ENCODE data around the gene SEC14L1.

Gene SEC14L1

GRCh38 chr17:77217566-77217965, 76.8 kb downstream of the SEC14L1 start:
- DNase-seq, result no peak

- DNase-seq, result no peak
Measured at GRCh38 chr17:77218902-77219301, 78.1 kb downstream of the SEC14L1 start.

- DNase-seq, result no peak
Measured at GRCh38 chr17:77222356-77222755, 81.6 kb downstream of the SEC14L1 start.

- DNase-seq, result no peak
Measured at GRCh38 chr17:77223642-77224420, 83.1 kb downstream of the SEC14L1 start.

- no peak for DNase-seq
Measured at GRCh38 chr17:77225265-77225664, 84.5 kb downstream of the SEC14L1 start.

- no peak for DNase-seq
Measured at GRCh38 chr17:77227461-77228240, 86.9 kb downstream of the SEC14L1 start.

GRCh38 chr17:77228241-77228752, 87.5 kb downstream of the SEC14L1 start:
- no peak for DNase-seq

GRCh38 chr17:77228816-77229215, 88.0 kb downstream of the SEC14L1 start:
- no peak for DNase-seq

- no peak for DNase-seq
Measured at GRCh38 chr17:77229786-77230435, 89.1 kb downstream of the SEC14L1 start.

- no peak for DNase-seq
Measured at GRCh38 chr17:77230436-77230830, 89.7 kb downstream of the SEC14L1 start.

- DNase-seq, result no peak
Measured at GRCh38 chr17:77231076-77231871, 90.5 kb downstream of the SEC14L1 start.

- DNase-seq, result no peak
Measured at GRCh38 chr17:77233127-77233526, 92.4 kb downstream of the SEC14L1 start.

- DNase-seq, result no peak
Measured at GRCh38 chr17:77233635-77234334, 93.0 kb downstream of the SEC14L1 start.

- no peak for DNase-seq
Measured at GRCh38 chr17:77234695-77235094, 93.9 kb downstream of the SEC14L1 start.

- no peak for DNase-seq
Measured at GRCh38 chr17:77235370-77235941, 94.7 kb downstream of the SEC14L1 start.

- DNase-seq, result no peak
Measured at GRCh38 chr17:77237232-77238008, 96.7 kb downstream of the SEC14L1 start.

GRCh38 chr17:77240976-77241375, 100.2 kb downstream of the SEC14L1 start:
- DNase-seq, result no peak

- no peak for DNase-seq
Measured at GRCh38 chr17:77242118-77242851, 101.5 kb downstream of the SEC14L1 start.

- DNase-seq, result no peak
Measured at GRCh38 chr17:77245162-77245926, 104.6 kb downstream of the SEC14L1 start.

All from stimulated activated naive CD4-positive, alpha-beta T cell treated with Interleukin-2 at 50 U/mL for 16 hours (primary cell).